ENCODE data around the gene HMG20A. TPM values are rescaled to one million over a fixed set of nuclear protein-coding genes. Genes with fewer than 3 reads are reported as not detected.

The HMG20A gene
- total RNA-seq, 6 experiments from 2014 or later = 14.6 to 21.1 (median 19.5) TPM

DNA sequence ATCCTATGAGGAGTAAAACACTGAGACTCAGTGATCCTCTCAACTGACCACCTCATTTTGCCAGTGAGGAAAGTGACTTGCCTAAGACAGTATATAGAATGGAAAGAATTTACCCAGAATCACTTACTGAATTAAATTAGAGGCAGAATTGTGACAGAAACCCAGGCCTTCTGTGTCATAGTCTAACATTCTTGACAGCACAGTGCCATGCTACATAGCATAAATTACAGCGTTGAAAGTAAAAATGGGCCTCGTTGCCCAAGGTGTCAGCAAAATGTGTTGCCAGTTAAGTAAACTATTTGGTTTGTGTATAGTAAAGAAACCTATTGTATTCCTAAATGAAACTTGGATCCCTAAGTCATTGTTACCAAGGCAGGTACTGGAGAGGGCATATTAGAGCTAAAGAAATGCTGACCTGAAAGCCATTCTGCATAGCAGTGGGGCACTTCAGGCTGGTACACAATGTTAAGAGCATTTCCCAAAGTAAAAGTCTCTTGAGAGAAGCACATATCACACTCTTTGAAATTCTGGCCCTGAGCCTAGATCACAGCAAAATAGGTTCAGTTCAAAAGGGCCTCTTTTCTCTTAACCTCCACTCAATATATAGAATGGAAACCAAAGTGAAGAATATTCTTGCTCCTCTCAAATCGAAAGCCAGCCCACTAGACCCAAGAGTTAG, 53.8 kb downstream of the HMG20A start:
- TF ChIP-seq, protein P1, sequence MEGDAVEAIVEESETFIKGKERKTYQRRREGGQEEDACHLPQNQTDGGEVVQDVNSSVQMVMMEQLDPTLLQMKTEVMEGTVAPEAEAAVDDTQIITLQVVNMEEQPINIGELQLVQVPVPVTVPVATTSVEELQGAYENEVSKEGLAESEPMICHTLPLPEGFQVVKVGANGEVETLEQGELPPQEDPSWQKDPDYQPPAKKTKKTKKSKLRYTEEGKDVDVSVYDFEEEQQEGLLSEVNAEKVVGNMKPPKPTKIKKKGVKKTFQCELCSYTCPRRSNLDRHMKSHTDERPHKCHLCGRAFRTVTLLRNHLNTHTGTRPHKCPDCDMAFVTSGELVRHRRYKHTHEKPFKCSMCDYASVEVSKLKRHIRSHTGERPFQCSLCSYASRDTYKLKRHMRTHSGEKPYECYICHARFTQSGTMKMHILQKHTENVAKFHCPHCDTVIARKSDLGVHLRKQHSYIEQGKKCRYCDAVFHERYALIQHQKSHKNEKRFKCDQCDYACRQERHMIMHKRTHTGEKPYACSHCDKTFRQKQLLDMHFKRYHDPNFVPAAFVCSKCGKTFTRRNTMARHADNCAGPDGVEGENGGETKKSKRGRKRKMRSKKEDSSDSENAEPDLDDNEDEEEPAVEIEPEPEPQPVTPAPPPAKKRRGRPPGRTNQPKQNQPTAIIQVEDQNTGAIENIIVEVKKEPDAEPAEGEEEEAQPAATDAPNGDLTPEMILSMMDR (IDR thresholded peaks at IDR 0.05) = no peak
- no peak for TF ChIP-seq POLR2A (IDR thresholded peaks at IDR 0.05)
- H3K36me3 ChIP-seq = peaks cover 0 to 44% (median 25%) of the 10 kb centered on the region in 4 donors
- H3K27me3 ChIP-seq = no peaks in the 10 kb centered on the region
- H3K27ac ChIP-seq = no peak overlapping the region
- no peaks in the 10 kb centered on the region for H3K9me3 ChIP-seq
- no peak for ATAC-seq
- DNase-seq = no peak
- no peaks in the 10 kb centered on the region for H3K4me1 ChIP-seq
- 90% methylated on average over 3 of the region's 3 CpGs for WGBS (ENCODE audit: insufficient coverage, low coverage, low lambda C conversion rate, missing lambda C conversion rate)
- intact Hi-C loops (cut with DNase I) = no loop called here
- no peak overlapping the region for H3K4me3 ChIP-seq

DNA sequence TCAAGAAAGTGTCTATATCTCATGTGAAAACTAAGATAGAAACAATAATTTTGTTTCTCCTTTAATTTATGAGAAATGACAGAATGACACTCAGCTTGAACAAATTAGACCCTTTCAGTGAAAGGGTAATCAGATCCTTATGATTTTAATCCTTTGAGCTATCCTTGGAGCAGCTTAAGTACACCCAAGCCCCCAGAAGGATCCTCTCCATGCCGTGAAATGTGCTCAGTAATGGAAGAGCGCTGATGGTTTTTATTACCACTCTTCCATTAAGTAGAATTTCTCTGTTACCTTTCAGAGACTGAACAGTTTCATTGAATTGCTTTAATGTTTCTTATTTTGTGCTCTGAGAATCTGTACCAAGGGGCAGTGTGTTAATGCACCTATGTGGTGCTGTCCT, 54.3 kb downstream of the HMG20A start:
- Histone ChIP-seq H3K4me3 (no peak overlapping the region), H3K36me3 (peaks cover 0 to 46% (median 28%) of the 10 kb centered on the region in 4 donors), H3K27ac (no peak overlapping the region), H3K27me3 (no peaks in the 10 kb centered on the region), H3K9me3 (no peaks in the 10 kb centered on the region), H3K4me1 (no peaks in the 10 kb centered on the region)
- ATAC-seq = no peak
- no peak for TF ChIP-seq POLR2A (IDR thresholded peaks at IDR 0.05)
- TF ChIP-seq, protein P1 (IDR thresholded peaks at IDR 0.05) = no peak
- DNase-seq = no peak
- 93% methylated on average over 2 of the region's 2 CpGs for WGBS (ENCODE audit: insufficient coverage, low coverage, low lambda C conversion rate, missing lambda C conversion rate)
- intact Hi-C loops (cut with DNase I) = no loop called here

DNA sequence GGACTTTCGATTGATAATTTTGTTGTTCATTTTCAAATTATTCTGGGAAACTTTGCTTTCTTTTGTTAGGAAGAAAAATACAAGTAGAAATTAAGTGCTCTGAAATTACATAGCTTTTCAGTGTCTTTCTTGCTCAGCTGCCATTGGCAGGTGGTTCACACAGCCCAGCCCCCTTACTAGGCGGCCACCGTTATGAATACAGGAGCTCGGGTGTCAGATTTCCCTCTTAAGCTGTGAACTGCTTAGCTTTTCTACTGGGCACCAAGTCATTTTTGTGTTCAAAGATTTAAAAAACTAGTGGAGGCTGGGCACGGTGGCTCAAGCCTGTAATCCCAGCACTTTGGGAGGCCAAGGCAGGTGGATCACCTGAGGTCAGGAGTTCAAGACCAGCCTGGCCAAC, 55.2 kb downstream of the HMG20A start:
- DNase-seq (no peak), ATAC-seq (no peak)
- TF ChIP-seq POLR2A (IDR thresholded peaks at IDR 0.05) = no peak
- TF ChIP-seq, protein P1 (IDR thresholded peaks at IDR 0.05) = no peak
- Histone ChIP-seq H3K4me1 (no peaks in the 10 kb centered on the region), H3K27ac (no peak overlapping the region), H3K36me3 (peaks cover 0 to 40% (median 24%) of the 10 kb centered on the region in 4 donors), H3K27me3 (no peaks in the 10 kb centered on the region), H3K9me3 (no peaks in the 10 kb centered on the region), H3K4me3 (no peak overlapping the region)
- 92% methylated on average over 3 of the region's 5 CpGs for WGBS (ENCODE audit: insufficient coverage, low coverage, low lambda C conversion rate, missing lambda C conversion rate)
- intact Hi-C loops (cut with DNase I) = no loop called here

DNA sequence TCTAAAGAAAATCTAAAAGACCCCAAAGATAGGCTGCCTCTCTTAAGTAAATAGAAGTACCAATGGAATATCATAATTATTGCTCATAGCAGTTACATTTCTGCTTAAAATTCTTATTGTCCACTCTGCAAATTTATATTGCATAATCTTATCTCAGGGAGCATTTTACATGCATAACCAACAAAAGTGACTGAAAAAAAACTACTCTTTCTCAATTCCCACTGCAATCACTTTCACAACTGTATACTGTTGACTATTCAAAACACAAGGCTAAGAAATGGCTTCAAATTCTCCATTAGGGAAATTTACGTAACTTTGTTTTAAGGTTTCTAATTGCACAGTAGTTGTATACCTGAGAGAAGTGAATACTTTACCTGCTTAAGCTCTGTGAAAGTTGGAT, 56.3 kb downstream of the HMG20A start:
- H3K4me3 ChIP-seq = no peak overlapping the region
- DNase-seq (no peak), ATAC-seq (no peak)
- 85% methylated on average over 1 of the region's 1 CpG for WGBS (ENCODE audit: insufficient coverage, low coverage, low lambda C conversion rate, missing lambda C conversion rate)
- H3K9me3 ChIP-seq = no peaks in the 10 kb centered on the region
- H3K4me1 ChIP-seq = no peaks in the 10 kb centered on the region
- no peak overlapping the region for H3K27ac ChIP-seq
- H3K27me3 ChIP-seq = no peaks in the 10 kb centered on the region
- peaks cover 0 to 34% (median 18%) of the 10 kb centered on the region in 4 donors for H3K36me3 ChIP-seq
- TF ChIP-seq, protein P1 (IDR thresholded peaks at IDR 0.05) = no peak
- TF ChIP-seq POLR2A (IDR thresholded peaks at IDR 0.05) = no peak
- intact Hi-C loops (cut with DNase I) = no loop called here
